ENCODE data around the gene HCN1.

- TF ChIP-seq PATZ1 (CRISPR knock-in tag; IDR thresholded peaks at IDR 0.05; ENCODE audit: borderline replicate concordance) (no peak), GLIS3 (CRISPR knock-in tag; IDR thresholded peaks at IDR 0.05) (no peak), ZNF70 (CRISPR knock-in tag; IDR thresholded peaks at IDR 0.05) (no peak), ARNTL (CRISPR knock-in tag; IDR thresholded peaks at IDR 0.05; ENCODE audit: borderline replicate concordance, low read depth) (no peak), ZC3H10 (CRISPR knock-in tag; IDR thresholded peaks at IDR 0.05) (no peak), ZNF8 (CRISPR knock-in tag; IDR thresholded peaks at IDR 0.05) (no peak)
Observed at GRCh38 chr5:45437752-45438151, 258.4 kb downstream of the HCN1 start.
